ENCODE results near the gene ULK4.

DNA sequence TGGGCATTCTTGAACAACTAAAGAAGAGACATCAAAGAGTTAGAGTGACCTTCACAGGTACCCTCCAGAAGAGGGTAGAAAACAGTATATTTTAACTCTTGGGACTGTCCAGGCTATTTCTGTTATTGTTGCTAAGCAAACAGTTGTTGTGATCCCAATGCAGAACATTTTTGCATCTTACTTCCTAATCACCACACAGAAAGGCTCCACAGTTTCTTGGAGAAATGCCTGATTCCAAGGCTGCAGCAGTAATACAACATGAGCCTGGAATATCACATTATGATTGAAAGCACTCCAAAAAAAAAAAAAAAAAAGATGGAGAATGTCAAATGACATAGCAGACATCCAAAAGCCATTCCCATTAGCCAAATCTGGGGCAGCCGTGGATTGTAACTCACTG lies 567.0 kb downstream of the ULK4 start:
- TF ChIP-seq, protein P1, sequence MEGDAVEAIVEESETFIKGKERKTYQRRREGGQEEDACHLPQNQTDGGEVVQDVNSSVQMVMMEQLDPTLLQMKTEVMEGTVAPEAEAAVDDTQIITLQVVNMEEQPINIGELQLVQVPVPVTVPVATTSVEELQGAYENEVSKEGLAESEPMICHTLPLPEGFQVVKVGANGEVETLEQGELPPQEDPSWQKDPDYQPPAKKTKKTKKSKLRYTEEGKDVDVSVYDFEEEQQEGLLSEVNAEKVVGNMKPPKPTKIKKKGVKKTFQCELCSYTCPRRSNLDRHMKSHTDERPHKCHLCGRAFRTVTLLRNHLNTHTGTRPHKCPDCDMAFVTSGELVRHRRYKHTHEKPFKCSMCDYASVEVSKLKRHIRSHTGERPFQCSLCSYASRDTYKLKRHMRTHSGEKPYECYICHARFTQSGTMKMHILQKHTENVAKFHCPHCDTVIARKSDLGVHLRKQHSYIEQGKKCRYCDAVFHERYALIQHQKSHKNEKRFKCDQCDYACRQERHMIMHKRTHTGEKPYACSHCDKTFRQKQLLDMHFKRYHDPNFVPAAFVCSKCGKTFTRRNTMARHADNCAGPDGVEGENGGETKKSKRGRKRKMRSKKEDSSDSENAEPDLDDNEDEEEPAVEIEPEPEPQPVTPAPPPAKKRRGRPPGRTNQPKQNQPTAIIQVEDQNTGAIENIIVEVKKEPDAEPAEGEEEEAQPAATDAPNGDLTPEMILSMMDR (IDR thresholded peaks at IDR 0.05 in 2 of 3, conservative IDR thresholded peaks at IDR 0.05 in 1 of 3; ENCODE audit: borderline replicate concordance in 1 of 3, insufficient read depth in 1 of 3, low read depth in 2 of 3, low read length in 2 of 3) = no peak
- no peak for TF ChIP-seq JUND (IDR thresholded peaks at IDR 0.05)
- no peak for TF ChIP-seq RAD21 (IDR thresholded peaks at IDR 0.05; ENCODE audit: low read depth)
- TF ChIP-seq EZH2 (IDR thresholded peaks at IDR 0.05) = no peak
- TF ChIP-seq, protein P2, sequence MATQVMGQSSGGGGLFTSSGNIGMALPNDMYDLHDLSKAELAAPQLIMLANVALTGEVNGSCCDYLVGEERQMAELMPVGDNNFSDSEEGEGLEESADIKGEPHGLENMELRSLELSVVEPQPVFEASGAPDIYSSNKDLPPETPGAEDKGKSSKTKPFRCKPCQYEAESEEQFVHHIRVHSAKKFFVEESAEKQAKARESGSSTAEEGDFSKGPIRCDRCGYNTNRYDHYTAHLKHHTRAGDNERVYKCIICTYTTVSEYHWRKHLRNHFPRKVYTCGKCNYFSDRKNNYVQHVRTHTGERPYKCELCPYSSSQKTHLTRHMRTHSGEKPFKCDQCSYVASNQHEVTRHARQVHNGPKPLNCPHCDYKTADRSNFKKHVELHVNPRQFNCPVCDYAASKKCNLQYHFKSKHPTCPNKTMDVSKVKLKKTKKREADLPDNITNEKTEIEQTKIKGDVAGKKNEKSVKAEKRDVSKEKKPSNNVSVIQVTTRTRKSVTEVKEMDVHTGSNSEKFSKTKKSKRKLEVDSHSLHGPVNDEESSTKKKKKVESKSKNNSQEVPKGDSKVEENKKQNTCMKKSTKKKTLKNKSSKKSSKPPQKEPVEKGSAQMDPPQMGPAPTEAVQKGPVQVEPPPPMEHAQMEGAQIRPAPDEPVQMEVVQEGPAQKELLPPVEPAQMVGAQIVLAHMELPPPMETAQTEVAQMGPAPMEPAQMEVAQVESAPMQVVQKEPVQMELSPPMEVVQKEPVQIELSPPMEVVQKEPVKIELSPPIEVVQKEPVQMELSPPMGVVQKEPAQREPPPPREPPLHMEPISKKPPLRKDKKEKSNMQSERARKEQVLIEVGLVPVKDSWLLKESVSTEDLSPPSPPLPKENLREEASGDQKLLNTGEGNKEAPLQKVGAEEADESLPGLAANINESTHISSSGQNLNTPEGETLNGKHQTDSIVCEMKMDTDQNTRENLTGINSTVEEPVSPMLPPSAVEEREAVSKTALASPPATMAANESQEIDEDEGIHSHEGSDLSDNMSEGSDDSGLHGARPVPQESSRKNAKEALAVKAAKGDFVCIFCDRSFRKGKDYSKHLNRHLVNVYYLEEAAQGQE (IDR thresholded peaks at IDR 0.05; ENCODE audit: low read depth) = no peak
- TF ChIP-seq POLR2AphosphoS5 (IDR thresholded peaks at IDR 0.05; ENCODE audit: low read depth, low read length) = no peak
- TF ChIP-seq SRF (IDR thresholded peaks at IDR 0.05; ENCODE audit: low read depth) = no peak
- TF ChIP-seq TCF7L2 (IDR thresholded peaks at IDR 0.05; ENCODE audit: borderline replicate concordance, extremely low read depth, insufficient read depth, insufficient read length) = no peak
- no peak for TF ChIP-seq ZNF274 (IDR thresholded peaks at IDR 0.05; ENCODE audit: low read depth, low read length)
- TF ChIP-seq EZH2phosphoT487 (IDR thresholded peaks at IDR 0.05; ENCODE audit: borderline replicate concordance) = no peak
- TF ChIP-seq POLR2A (IDR thresholded peaks at IDR 0.05; ENCODE audit: borderline replicate concordance, extremely low read depth, insufficient read depth, insufficient read length) = no peak
- TF ChIP-seq, protein P3, sequence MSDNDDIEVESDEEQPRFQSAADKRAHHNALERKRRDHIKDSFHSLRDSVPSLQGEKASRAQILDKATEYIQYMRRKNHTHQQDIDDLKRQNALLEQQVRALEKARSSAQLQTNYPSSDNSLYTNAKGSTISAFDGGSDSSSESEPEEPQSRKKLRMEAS (IDR thresholded peaks at IDR 0.05) = no peak
- TF ChIP-seq YY1 (IDR thresholded peaks at IDR 0.05; ENCODE audit: extremely low read depth, insufficient replicate concordance, low read depth, low read length) = no peak
